HG03571 (cell line): ENCODE measurements around the gene CAP1.

Experiments used
- ATAC-seq: cut with Tn5 transposase; IDR thresholded peaks from one replicate; pipeline ENCODE4 v1.9.1; 2021; ENCODE audit not compliant: unreplicated experiment

Gene CAP1

GRCh38 chr1:40094466-40095110 is 54.1 kb downstream of the CAP1 start:
- ATAC-seq = no peak

DNA sequence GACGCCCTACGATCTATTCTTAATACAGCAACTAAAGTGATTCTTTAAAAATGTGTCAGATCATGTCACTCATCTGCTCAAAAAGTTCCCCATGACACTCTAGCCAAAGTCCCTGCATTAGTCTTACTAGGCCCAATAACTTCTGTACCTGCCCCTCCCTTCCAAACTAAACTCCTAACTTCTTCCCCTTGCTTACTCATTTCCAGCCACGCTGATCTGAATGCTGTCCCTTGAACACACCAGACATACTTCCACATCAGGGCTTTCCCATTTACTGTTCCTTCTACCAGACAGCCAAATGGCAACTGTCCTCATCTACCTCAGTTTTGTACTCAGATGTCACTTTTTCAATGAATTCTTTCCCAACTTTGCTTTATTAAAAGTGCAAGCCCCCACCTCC is 55.3 kb downstream of the CAP1 start:
- ATAC-seq = no peak

DNA sequence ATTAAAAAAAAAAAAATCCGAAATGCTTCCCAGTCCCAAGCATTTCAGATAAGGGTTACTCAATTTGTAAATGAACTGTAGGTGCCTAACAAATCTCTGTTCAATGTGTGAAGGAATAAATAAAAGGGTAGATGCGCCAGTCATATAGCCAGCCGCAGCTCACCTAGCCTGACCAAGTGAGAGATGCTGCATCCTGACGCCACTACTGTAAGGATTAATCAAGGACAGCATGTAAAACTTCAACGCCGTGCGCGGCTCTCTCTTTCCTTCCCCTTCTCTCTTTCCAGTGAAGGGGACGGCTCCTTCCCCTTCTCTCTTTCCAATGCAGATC is 56.1 kb downstream of the CAP1 start:
- ATAC-seq = peak; percentile 18

DNA sequence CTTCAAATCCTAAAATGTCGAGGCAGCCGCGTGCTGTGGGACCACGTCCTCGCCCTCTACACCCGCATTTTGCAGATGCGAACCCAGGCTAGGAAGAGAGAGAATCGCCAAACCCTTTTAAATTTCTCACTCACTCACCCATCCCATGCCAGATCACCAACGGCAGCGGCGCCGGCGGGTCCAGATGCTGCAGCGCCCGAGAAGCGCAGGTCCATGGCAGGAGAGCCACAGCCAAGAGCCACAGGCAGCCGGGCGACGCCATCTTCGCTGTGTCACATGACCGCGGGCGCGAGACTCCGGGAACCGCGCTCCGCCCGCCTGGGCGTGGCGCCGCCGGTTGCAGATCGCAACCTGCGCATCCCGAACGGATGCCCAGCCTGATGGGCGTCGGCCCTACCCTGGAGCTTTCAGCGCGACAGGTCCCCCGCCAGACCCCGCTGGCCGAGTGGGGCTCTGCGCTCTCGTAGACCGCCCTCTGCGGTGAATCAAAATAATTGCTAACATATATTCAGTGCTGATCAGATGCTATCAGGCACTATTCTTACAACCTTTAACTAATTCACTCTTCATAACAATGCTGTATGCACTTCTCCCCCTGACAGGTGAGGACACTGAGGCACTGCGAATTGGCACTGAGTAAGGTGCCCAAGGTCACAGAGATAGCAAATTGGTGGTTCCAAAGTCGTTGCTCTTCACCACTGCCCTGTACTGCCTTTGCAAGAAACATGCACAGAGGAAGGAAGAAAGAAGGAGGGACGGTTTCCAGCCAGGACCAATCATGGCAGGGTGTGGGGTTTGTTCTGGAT is 56.7 kb downstream of the CAP1 start, which contains the start of gene PPT1:
Gene PPT1 (minus strand): TSS at position 276 of the 806 bp plus-strand sequence. CDS start 14 bp downstream, at position 262.
- peak; percentile 85 for ATAC-seq

GRCh38 chr1:40102038-40102437 is 61.5 kb downstream of the CAP1 start:
- ATAC-seq = no peak

DNA sequence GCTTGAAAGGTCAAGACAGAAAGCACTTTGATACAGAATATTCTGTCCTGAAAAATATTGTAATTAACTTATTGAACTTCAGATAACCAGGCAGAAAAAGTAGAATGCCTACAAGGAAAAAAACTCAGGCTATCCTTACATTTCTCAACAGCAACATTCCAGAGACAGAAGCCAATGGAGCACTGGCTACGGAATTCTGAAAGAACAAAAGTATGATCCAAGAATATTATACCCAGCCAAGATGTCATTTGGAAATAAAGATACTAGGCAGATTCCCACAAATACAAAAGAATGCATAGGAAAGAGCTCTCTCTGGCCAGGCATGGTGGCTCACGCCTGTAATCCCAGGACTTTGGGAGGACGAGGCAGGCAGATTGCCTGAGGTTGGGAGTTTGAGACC is 62.4 kb downstream of the CAP1 start:
- ATAC-seq = no peak

DNA sequence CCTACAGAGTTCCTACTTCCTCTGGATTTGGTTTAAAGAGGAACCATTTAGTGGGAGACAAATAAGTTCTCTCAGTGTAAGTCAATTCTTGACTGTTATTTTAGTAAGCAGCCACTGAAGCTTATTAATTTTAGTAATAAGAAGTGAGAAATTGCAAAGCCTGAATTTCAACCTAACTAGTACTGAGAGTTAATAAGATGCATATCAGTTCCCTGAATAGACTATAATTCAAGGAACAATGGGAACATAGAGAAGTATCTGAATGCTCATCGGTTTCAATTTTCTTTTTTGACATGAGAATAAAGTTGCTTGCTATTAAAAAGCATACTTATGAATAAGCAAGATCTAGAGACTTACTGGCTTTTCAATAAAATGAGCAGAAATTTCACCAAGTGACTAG is 64.5 kb downstream of the CAP1 start:
- ATAC-seq = no peak

DNA sequence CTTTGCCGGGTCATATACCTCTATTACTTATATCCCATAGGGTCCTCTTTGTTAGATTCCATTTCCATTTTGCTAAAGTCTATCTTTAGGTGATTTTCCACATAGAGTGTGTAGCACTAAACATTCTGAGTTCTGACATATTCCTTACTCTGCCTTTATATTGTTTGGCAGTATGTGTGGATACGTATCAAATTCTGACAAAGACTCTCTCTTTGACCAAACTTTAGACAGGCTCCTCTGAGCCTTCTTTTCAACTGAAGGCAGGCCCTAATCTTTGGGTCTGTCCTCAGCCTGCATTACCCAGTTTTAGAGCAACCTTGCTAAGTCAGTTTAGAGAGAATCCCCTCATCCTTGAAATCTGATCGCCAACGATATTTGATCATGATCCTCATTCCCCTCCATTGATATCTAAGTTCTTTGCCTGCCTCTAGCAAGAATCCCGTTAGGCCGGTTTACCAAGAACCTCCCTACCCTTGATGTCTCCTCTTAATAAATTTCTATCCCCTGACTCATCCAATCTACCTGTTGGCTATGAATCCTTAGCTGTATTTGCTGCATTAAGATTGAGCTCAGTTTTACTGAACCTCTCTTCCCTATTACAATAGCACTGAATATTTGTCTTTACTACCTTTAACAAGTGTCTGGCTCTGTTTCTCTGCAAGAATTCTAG is 66.9 kb downstream of the CAP1 start:
- no peak for ATAC-seq

DNA sequence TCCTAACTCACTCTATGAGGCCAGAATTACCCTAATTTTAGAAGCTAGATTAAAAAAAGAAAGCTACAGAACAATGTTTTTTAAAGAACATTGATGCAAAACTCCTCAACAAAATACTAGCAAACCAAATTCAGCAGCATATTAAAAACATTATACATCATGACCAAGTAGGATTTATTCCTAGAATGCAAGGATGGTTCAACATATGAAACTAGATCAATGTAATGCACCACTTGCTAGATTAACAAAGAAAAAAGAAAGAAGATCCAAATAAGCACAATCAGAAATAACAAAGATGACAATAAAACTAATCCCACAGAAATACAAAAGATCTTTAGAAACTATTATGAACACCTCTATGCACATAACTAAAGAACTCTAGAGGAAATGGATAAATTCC is 69.9 kb downstream of the CAP1 start:
- ATAC-seq = no peak

GRCh38 chr1:40114400-40114799 is 73.9 kb downstream of the CAP1 start:
- no peak for ATAC-seq

GRCh38 chr1:40120128-40120527 is 79.6 kb downstream of the CAP1 start:
- no peak for ATAC-seq
